Measurements from ENCODE around the gene C14orf180.
"Not testable (repeated sequence)": the region's sequence is repeated elsewhere in the genome, so short reads cannot be mapped to it uniquely, and the experiment has no call there.

The C14orf180 gene

GRCh38 chr14:104574978-104575583 is 4.5 kb upstream of the C14orf180 start:
- no peaks in the 10 kb centered on the region for H3K36me3 ChIP-seq
- no peaks in the 10 kb centered on the region for H3K27me3 ChIP-seq
- H3K4me3 ChIP-seq (ENCODE audit: low read depth, low read length), result no peak overlapping the region
- TF ChIP-seq CTCF (IDR thresholded peaks at IDR 0.05; ENCODE audit: low read depth, low read length), result no peak
- H3K4me1 ChIP-seq, result peaks cover 28% of the 10 kb centered on the region
- no peaks in the 10 kb centered on the region for H3K9me3 ChIP-seq
- no peak for DNase-seq

- DNase-seq, result no peak
- H3K4me1 ChIP-seq, result peaks cover 37% of the 10 kb centered on the region
- H3K36me3 ChIP-seq, result no peaks in the 10 kb centered on the region
- 0 out of 2 replicates have a peak, but pooled peaks have one; percentile 13 for TF ChIP-seq CTCF (IDR thresholded peaks at IDR 0.05; ENCODE audit: low read depth, low read length)
- H3K27me3 ChIP-seq, result no peaks in the 10 kb centered on the region
- H3K9me3 ChIP-seq, result no peaks in the 10 kb centered on the region
- H3K4me3 ChIP-seq (ENCODE audit: low read depth, low read length), result no peak overlapping the region
Measured at GRCh38 chr14:104576232-104576969, 3.2 kb upstream of the C14orf180 start.

GRCh38 chr14:104576970-104577332 is 2.6 kb upstream of the C14orf180 start:
- no peaks in the 10 kb centered on the region for H3K9me3 ChIP-seq
- no peak for DNase-seq
- H3K4me1 ChIP-seq, result peaks cover 39% of the 10 kb centered on the region
- H3K4me3 ChIP-seq (ENCODE audit: low read depth, low read length), result no peak overlapping the region
- H3K27me3 ChIP-seq, result no peaks in the 10 kb centered on the region
- no peak for TF ChIP-seq CTCF (IDR thresholded peaks at IDR 0.05; ENCODE audit: low read depth, low read length)
- no peaks in the 10 kb centered on the region for H3K36me3 ChIP-seq

GRCh38 chr14:104577426-104577825 is 2.1 kb upstream of the C14orf180 start:
- Histone ChIP-seq H3K4me1 (peaks cover 40% of the 10 kb centered on the region), H3K4me3 (ENCODE audit: low read depth, low read length) (no peak overlapping the region), H3K27me3 (no peaks in the 10 kb centered on the region), H3K36me3 (no peaks in the 10 kb centered on the region), H3K9me3 (no peaks in the 10 kb centered on the region)
- no peak for TF ChIP-seq CTCF (IDR thresholded peaks at IDR 0.05; ENCODE audit: low read depth, low read length)
- DNase-seq, result no peak

GRCh38 chr14:104577847-104578301 is 1.7 kb upstream of the C14orf180 start:
- Histone ChIP-seq H3K36me3 (no peaks in the 10 kb centered on the region), H3K9me3 (no peaks in the 10 kb centered on the region), H3K4me3 (ENCODE audit: low read depth, low read length) (no peak overlapping the region), H3K27me3 (no peaks in the 10 kb centered on the region), H3K4me1 (peaks cover 42% of the 10 kb centered on the region)
- no peak for TF ChIP-seq CTCF (IDR thresholded peaks at IDR 0.05; ENCODE audit: low read depth, low read length)
- no peak for DNase-seq

GRCh38 chr14:104578321-104578720 is 1.2 kb upstream of the C14orf180 start:
- TF ChIP-seq CTCF (IDR thresholded peaks at IDR 0.05; ENCODE audit: low read depth, low read length), result no peak
- no peaks in the 10 kb centered on the region for H3K27me3 ChIP-seq
- H3K4me3 ChIP-seq (ENCODE audit: low read depth, low read length), result no peak overlapping the region
- no peak for DNase-seq
- H3K4me1 ChIP-seq, result peaks cover 47% of the 10 kb centered on the region
- no peaks in the 10 kb centered on the region for H3K36me3 ChIP-seq
- no peaks in the 10 kb centered on the region for H3K9me3 ChIP-seq

GRCh38 chr14:104579939-104580338 is 375 bp downstream of the C14orf180 start:
- not testable (repeated sequence) for H3K9me3 ChIP-seq; H3K36me3 ChIP-seq; H3K27me3 ChIP-seq; H3K4me3 ChIP-seq (ENCODE audit: low read depth, low read length); DNase-seq
- H3K4me1 ChIP-seq, result peaks cover 59% of the 10 kb centered on the region

Measured in BE2C (cell line).